Caki2 (cell line): ENCODE data around the gene PHF12. TPM values are rescaled to one million over a fixed set of nuclear protein-coding genes. Genes with fewer than 3 reads are reported as not detected.
"Not testable (repeated sequence)": the region's sequence is repeated elsewhere in the genome, so short reads cannot be mapped to it uniquely, and the experiment has no call there.

Source experiments
- DNase-seq: peaks from one replicate; pipeline ENCODE4 v3.0.0-alpha.2; 2015; ENCODE audit warnings: low read depth
- in situ Hi-C: cut with HindIII; loops from 2 replicates; pipeline ENCODE4 v1.10.0; 2016; ENCODE audit warnings: low sequenced_read_pairs, low pct_unique_long_range_greater_than_20kb, mixed read lengths
- total RNA-seq: library from RNA; depleted of rRNA; stranded (reverse); fragments of >200 nt; shearing (Covaris generic); gene quantifications from 2 replicates; pipeline ENCODE4 v1.2.3, GENCODE V29; 2014; ENCODE audit warnings: low replicate concordance

PHF12 gene
- total RNA-seq, 1 experiment from 2014 or later, result 19.2 TPM

DNA sequence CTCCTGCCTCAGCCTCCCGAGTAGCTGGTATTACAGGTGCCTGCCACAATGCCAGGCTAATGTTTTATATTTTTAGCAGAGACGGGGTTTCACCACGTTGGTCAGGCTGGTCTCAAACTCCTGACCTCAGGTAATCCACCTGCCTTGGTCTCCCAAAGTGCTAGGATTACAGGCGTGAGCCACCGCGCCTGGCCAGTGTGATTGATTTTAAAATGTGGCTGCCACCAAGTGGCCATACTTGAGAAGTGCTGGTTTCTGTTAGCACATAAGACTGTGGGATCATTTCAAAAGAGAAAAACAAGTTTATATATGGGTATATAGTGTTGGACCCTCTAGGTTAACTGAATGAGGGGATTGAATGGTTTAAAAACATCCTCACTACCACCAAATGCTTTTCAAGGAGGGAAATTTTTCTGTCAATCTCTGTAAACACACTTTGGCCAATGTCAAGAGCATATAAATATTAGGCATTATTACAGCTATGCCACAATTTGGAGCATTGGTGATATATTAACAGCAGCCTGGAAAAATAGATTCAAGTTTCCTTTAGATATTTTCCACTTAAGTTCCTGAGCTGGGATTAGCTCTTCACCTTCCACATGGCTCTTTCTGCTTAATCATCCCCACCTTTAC is 34.9 kb downstream of the PHF12 start:
- in situ Hi-C loops, result no loop called here
- peak; percentile 23 for DNase-seq

DNA sequence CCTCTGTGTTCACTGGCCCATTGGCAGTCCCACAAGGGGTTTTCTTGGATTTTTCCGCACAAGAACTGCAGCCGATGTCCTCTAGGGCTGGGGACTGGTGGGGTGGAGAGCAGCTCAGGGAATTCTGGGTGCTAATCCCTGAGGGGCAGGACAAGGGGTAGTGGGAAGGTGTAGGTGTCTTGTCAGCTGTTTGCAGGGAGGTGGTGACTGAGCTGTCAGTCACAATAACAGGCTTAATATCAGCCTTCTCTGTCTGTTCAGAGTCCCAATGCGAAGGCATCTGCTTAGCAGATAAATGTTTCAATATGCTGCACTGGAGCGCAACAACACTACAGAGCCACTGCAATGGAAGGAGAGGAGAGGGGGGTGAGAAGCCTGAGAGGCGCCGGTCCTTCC is 38.4 kb downstream of the PHF12 start:
- no peak for DNase-seq

DNA sequence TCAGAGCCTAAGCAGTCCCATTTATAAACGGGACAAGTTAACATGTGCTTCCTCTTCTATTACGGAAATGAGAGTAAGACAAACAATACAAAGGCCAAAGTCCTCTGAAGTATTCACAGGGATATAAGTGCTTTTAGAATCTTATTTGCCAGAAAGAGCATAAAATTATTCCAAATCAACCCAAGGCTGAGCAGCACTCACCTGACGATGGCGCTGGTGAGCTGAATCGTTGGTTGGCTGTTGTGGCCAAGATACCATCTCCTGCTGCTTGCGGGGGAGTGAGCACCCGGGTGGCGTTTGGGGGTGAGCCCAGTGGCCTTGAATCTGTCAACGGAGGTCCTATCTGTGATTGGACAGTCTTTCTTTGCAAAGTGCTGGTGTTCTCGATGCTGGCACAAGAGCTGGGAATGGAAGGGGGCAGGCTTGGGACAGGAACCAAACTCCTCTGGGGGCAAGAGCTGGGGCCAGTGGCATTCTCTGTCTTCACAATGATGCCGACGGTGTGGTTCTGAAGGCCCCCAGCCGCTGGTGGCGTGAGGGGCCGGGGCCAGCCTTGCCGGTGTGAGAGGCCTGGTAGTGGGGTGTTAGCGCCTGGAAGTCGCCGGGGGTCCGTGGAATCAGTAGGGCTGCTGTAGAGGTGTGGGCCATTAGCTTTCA is 38.9 kb downstream of the PHF12 start:
- in situ Hi-C loops, result no loop called here

More for the DNA sequence above, 38.4 kb downstream of the PHF12 start:
- in situ Hi-C loops, result no loop called here

DNA sequence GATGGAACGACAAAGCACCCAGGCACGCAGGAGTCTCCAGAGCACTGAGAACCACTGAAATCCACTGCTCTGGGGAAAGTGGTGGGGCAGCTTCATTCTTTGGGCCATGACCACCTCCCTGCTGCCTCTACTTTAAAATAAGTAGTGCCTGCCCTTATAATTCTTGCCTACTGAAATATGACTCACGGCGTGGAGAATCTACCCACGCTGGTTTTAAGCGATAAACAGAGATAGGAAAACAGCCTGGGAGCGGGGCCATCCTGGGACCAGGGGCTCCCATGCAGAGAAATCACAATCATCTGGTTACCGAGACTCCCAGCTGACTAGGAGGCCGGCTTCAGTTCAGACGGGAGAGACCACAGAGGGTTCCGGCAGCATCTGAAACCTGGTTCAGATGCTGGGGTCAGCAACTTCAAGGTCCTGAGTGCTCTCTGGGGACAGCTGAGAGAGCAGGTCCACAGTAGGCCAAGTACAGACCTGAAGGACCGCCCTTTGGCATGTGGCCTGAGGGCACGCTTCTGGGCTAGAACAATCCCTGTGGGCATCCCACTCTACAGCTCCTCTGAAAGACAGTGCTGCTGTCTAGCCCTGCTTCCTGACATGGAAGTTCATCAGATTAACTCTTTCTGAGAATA is 39.8 kb downstream of the PHF12 start:
- DNase-seq, result no peak
- in situ Hi-C loops, result no loop called here

More for the DNA sequence above, 38.9 kb downstream of the PHF12 start:
- no peak for DNase-seq

DNA sequence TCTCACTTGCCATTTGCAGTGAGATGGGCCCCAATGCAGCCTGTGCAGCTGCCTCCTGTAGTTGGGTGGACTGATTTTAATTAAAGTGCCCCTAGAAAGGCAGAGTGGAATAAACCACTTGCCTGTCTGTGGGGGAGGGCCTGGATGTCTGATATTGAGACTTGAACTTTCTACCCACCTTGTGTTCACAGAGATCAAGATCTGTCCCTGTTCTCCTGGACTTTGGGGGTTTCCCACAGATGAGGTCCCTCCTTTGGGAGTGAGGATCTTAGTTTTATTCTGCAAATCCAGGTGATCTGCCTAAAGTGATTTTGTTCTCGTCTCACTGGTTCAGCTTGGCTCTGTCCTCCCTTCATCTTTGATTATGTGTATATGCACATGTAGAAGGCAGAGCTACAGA is 40.8 kb downstream of the PHF12 start:
- in situ Hi-C loops, result no loop called here

DNA sequence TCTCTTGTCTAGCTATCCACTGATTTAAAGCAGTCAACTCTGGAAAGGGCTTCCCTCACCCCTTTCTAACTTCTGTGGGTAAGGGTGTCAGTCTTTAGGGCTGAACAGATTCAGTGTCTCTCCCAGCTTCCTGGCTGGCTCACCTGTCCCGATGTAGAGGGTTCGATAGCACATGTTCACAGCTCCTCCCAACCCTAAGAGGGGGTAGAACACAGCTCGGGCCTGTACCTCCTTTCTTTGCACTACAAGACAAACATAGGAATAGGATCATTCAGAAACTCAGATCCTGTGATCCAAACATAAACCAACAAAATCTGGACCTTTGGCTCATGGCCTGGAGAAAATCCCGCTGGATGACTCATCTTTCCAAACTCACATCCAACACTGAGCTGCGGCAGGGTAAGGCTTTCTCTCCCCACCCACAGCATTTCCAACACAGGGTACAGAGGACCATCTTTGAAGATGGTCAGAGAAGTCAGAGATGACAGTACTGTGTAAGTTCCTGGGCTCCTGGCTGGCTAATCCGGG is 42.6 kb downstream of the PHF12 start:
- no peak for DNase-seq
- in situ Hi-C loops, result no loop called here

More for the DNA sequence above, 40.8 kb downstream of the PHF12 start:
- no peak for DNase-seq

DNA sequence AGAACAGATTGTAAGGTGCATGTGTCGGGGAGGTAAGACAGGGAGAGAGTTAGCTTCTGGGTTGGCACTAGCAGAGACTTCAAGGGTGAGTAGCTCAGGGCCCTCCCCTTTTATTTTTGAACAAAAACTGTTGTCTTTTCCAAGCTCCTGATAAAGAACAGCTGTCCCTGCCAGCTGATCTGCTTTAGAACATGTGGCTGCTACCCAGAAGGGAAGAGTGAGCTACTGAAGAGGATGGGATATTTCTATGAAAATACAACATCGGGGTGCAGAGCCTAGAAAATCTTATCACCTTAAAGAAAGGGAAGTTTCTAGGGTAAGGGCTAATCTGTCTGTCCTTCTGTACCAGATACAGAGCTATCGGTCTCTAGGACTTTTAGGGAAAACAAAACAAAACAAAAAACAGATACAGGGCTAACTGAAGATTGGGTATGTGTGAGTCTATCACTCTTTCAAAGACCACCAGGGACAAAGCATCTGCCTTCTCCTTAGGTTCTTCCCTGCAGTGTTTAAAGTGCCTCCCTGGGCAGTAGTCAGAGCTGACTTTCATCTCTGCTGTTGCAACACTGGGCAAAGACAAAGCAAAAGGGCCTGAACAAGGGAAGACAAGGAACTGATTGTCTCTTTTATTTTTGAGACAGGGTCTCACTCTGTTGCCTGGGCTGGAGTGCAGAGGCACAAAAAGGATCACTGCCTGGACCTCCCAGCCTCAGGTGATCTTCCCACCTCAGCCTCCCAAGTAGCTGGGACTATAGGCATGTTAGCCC is 43.4 kb downstream of the PHF12 start:
- in situ Hi-C loops, result no loop called here
- DNase-seq, result no peak

DNA sequence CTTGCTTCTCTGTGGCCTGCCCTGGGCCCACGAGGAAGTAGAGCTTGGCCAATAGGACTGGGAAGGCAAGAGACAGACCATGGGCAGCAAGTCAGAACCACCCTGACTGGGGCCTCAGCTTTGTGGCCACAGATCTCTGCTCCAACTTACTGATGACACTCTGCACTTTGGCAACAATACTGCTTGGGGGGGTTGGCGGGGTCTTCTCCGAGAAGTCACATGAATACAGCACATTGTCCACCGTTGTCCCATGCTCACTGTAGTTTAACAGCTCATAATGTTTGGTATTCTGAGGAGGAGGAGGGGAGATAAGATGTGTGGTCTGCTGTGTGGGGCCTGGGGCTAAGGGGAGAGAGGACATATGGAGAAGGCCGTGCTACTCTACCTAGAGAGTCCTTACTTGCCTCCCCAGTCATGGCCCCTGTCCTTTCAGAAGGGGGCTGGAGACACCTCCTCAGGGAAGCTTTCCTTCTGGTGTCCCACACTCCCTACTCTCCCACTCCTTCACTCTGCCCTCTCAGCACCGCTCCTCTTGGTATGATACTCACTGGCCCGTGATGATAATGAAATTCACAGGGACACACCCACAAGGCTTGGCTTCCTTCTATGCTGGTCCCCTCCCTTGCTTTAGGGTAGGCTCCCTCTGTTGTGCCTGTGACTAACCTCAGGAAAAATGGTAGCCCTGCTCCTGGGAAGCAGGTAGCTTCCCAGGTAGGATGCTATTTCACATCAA is 44.4 kb downstream of the PHF12 start:
- peak; percentile 16 for DNase-seq
- in situ Hi-C loops, result no loop called here

DNA sequence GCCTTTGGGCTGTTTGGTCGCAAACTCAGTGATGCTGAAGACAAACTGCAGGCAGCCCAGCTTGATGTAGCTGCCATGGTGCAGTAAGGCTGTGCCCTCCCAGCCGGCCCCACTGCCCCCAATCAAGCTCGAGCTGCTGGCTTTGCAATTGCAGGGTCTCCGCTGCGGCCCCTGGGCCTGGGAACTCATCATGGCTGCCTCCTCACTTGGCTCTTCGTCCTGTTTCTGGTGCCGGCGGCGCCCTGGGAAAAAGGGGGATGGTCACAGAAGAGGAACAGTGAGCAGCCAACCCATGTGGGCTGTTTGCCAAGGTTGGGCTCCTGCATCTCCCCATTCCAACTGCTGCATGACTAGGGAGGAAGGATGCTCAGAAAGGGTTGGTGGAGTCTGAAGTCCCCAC is 45.0 kb downstream of the PHF12 start:
- no peak for DNase-seq
- in situ Hi-C loops, result no loop called here

DNA sequence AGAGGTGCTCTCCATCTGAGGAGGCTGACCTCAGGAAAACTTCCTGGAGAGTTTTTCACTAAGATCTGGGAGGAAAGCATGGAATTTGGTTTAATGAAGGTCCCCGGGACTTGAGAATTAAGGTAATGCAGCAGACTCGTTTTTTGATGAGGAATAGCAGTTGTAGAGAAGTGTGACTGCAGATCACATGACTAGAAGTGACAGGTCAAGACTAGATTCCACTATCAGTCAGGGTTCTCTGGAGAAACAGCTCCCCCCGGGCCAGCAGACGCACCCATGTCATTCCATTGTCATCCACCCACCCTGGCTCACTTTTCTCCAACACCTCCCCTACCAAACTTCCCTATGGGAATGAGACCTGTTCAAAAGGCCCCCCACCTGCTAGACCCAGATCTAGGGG is 46.5 kb downstream of the PHF12 start:
- DNase-seq, result no peak
- in situ Hi-C loops, result no loop called here

DNA sequence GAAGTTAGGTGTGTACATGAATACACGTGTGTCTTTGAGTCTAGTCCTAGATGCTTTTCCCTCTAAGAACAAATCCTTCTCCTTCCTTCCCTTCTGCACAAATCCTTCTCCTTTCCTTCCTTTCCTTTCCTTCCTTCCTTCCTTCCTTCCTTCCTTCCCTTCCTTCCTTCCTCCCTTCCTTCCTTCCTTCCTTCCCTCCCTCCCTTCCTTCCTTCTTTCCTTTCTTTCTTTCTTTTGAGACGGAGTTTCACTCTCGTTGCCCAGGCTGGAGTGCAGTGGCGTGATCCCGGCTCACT is 47.8 kb downstream of the PHF12 start:
- in situ Hi-C loops, DNase-seq: not testable (repeated sequence)

DNA sequence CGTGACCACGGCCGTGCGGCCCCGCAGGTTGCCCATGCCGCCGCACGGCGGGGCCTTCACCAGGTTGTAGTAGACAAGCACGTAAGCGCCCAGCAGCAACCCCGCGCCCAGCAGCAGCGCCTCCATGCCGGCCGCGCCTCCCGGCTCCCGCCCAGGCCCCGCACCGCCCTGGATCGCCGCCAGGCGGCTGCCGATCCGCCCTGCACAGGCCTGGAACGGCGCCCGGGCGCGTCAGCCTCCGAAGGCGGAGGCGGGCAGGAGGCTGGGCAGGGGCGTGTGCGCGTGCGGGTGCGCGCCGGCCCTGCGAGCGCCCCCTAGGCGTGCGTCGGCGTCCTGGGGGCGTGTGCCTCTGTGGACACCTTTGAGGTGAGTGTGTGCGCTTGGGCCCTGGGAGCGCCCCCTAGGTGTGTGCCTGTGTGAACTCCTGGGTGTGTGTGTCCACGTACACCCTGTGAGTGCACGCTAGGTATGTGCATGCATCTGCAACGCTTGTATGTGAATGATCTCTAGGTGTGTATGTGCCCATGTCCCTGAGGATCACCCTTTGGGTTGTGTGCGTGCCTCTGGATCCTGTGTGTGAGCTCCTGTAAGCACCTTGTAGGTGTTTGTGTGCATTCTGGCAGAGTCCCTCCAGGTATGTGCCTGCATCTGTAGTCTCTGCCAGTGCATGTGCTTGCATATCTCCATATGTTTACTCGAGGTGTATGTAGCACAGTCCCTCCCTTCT is 48.3 kb downstream of the PHF12 start, which contains the start of gene DHRS13:
TSS of gene DHRS13 (minus strand) at position 261 of the 727 bp plus-strand sequence. CDS start at position 126, 135 bp downstream.
- DNase-seq, result peak; percentile 96
- in situ Hi-C loops, result no loop called here

DNA sequence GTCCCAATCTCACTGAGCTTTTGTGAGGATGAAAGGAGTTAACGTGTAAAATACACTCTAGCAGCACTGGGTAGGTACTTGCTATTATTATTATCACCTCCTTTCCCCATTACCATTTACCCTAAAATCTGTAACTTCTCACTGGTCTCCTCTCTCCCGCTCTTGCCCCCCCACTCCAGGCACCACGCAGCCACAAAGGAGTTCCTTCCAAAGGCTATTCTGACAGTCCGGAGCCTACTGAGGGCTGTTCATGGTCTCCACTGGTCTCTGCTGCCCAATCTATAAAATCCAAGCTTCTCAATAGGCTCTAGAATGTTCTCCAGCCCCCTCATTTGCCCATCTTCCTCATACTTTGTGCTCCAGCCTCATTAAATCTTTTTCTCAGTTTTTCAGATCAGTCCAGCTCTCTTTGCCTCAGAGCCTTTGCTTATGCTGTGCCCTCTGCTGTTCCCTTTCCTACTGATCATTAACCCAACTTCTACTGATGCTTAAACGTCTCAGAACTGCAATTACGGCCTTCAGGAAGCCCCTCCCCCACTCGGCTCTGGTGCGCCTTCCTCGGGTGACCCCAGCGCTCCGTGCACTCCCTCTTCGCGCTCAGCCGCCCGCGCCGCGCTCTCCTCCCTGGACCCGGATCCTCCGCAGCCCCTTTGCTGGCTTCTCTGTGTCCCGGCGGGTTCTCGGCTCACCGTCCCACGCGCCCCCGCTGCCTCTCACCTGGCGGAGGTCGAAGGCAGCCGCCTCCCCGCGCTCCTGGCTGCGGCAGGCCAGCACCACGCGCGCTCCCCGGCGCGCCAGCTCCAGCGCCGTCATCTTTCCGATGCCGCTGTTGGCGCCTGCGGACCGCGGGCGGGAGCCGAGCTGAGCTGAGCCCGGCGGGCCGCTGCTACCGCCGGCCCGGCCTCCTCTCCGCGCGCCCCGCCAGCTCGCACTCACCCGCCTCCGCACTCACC is 49.2 kb downstream of the PHF12 start:
- in situ Hi-C loops, result no loop called here
- no peak for DNase-seq

DNA sequence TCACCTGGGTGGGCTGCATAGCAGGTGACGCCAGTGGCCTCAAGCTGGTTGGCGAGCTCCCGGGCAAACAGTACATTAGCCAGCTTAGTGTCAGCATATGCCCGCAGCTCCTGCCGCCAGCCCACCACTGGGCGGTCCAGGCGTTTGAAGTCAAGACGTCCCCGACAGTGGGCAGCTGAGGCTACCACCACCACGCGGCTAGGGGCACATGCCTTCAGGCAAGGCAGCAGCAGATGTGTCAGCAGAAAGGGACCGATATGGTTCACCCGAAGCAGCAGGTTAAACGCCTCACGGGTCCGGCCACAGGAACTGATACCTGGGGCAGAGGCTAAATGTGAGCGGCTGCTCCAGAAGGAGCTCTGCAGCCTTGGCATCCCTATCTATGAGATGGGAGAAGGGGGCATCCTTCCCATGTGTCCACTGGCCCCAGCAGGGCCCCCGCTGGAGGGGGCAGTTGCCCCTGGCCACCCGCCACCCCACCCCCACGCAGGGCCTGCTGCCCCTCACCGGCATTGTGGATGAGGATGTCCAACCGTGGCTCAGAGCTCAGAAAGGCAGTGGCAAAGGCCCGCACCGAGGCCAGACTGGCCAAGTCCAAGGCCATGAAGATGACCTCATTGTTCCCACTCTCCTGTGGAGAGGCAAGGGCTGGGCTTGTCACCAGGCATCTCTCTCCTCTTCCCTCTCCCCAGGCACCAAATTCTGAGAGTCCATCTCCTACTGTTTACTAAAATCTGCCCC is 50.2 kb downstream of the PHF12 start:
- no peak for DNase-seq
- in situ Hi-C loops, result no loop called here

DNA sequence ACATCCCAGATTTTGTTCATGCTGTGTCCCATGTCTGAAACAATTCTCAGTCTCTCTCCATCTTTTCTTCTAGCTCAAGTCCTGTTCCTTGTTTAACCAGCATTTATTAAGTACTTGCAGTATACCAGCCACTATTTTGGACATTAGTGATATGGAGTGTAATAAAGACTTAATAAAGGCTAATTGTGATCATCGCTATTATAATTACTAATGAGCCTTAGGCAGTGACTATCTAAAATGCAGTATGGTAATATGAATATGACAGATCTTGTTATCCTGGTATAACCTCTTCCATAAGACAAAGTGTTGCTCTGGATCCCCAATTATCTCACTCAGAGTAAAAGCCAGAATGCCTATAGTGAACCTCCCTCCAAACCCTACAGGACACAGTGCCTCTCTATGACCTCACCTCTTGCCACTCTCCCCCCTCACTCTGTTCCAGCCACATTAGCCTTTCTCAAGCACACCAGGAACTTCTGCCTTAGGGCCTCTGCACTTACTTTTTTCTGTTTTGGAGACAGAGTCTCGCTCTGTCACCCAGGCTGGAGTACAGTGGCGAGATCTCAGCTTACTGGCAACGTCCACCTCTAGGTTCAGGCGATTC is 52.0 kb downstream of the PHF12 start:
- in situ Hi-C loops, result no loop called here

DNA sequence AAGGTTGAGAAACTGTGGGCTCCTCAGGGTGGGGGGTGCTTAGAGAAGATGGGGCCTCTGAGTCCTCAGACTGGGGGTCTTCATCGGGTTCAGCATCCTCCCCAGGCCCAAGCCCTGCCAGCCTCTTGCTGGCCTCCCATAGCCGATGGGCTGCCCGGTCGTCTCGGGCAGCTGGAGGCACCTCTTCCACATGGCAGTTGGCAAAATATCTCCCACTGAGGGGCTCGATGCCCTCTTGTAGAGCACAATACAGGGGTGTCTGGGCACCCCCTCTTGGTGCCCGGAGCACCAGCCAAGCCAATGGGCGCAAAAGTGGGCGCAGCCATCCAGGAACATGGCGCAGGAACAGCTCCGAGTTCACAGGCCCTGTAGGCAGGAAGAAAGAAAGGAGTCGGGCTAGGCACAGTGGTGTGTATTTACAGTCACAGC is 52.8 kb downstream of the PHF12 start:
- no peak for DNase-seq
- in situ Hi-C loops, result no loop called here

More for the DNA sequence above, 52.0 kb downstream of the PHF12 start:
- DNase-seq, result no peak
